ENCODE data around the gene RAB24. TPM values are rescaled to one million over a fixed set of nuclear protein-coding genes. Genes with fewer than 3 reads are reported as not detected.
A peak's percentile ranks its signal among the peaks of the same experiment; 100 is the strongest.

Gene RAB24
- total and polyA plus RNA-seq, 2 donors (not counting 1 experiment from before 2014, with no cell fraction given): 25.9 to 34.2 TPM

DNA sequence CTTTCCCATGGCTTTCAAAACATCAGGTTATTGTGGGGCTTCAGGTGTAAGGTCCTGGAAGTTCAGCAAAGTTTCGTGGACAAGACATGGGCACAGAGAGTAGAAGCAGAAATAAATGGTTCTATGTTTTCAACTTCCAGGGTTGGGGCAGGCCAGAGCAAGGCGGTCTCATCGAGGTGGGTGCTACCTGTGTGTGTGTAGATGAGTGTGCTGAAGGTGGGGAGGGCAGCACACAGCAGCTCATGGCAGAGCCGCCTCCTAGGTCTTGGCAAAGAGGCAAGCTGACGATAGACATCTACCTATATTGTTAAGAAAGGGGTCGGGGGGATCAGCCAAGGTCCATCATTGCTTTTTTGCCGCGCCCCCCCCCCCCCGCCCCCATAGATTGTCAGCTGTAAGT is 3.8 kb downstream of the RAB24 start:
- Histone ChIP-seq H2AFZ (ENCODE audit: low read length) (no peak overlapping the region), H3K4me2 (ENCODE audit: extremely low read depth, insufficient read depth, low read length) (no peak overlapping the region)
- TF ChIP-seq, protein P1, sequence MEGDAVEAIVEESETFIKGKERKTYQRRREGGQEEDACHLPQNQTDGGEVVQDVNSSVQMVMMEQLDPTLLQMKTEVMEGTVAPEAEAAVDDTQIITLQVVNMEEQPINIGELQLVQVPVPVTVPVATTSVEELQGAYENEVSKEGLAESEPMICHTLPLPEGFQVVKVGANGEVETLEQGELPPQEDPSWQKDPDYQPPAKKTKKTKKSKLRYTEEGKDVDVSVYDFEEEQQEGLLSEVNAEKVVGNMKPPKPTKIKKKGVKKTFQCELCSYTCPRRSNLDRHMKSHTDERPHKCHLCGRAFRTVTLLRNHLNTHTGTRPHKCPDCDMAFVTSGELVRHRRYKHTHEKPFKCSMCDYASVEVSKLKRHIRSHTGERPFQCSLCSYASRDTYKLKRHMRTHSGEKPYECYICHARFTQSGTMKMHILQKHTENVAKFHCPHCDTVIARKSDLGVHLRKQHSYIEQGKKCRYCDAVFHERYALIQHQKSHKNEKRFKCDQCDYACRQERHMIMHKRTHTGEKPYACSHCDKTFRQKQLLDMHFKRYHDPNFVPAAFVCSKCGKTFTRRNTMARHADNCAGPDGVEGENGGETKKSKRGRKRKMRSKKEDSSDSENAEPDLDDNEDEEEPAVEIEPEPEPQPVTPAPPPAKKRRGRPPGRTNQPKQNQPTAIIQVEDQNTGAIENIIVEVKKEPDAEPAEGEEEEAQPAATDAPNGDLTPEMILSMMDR (conservative IDR thresholded peaks at IDR 0.05 in 1 of 2, IDR thresholded peaks at IDR 0.05 in 1 of 2; ENCODE audit: low read depth in 1 of 2, low read length in 2 of 2): no peak
- TF ChIP-seq EZH2 (IDR thresholded peaks at IDR 0.05; ENCODE audit: low read length, missing control alignments): no peak

DNA sequence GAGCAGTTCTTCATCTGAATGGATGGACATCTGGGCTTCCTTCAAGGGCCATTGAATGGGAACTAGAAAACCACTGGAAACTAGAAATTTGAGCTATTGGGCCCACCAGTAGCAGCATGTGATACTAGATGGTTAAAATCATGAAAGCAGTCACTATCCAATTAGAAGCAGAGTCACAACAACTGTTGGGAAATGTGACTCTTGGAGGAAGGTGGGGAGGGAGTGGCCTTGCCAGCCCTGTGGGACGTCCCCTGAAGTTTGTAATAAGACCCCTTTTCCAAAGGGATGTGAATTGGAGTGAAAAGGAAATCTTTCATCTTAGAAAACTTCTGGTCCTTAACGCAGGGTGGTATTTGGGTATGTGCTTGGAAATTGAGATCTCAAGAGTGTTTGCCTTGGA is 5.6 kb downstream of the RAB24 start:
- TF ChIP-seq EZH2 (IDR thresholded peaks at IDR 0.05; ENCODE audit: low read length, missing control alignments): no peak
- TF ChIP-seq, protein P1 (conservative IDR thresholded peaks at IDR 0.05 in 1 of 2, IDR thresholded peaks at IDR 0.05 in 1 of 2; ENCODE audit: low read depth in 1 of 2, low read length in 2 of 2): no peak
- Histone ChIP-seq H3K27me3 (ENCODE audit: control insufficient read depth, insufficient read depth, low read length) (no peaks in the 10 kb centered on the region), H3K79me2 (ENCODE audit: control insufficient read depth, insufficient read depth, low read length) (peaks cover 10% of the 10 kb centered on the region), H3K9me3 (ENCODE audit: control insufficient read depth, insufficient read depth, low read depth, low read length) (no peaks in the 10 kb centered on the region), H2AFZ (ENCODE audit: low read length) (no peak overlapping the region), H3K4me1 (ENCODE audit: control insufficient read depth, extremely low read depth, insufficient read depth, low read length) (peaks cover 12% of the 10 kb centered on the region), H4K20me1 (ENCODE audit: control insufficient read depth, extremely low read depth, insufficient read depth, low read length) (no peaks in the 10 kb centered on the region), H3K27ac (ENCODE audit: insufficient read depth, low read length) (no peak overlapping the region), H3K4me2 (ENCODE audit: extremely low read depth, insufficient read depth, low read length) (no peak overlapping the region), H3K9ac (ENCODE audit: insufficient read depth, low read length) (no peak overlapping the region), H3K36me3 (ENCODE audit: control insufficient read depth, insufficient read depth, low read length) (peaks cover 20% of the 10 kb centered on the region), H3K4me3 (replicated peaks in 1 of 4; ENCODE audit: control extremely low read depth in 1 of 4, insufficient read depth in 1 of 4, low read depth in 3 of 4, low read length in 4 of 4) (no peak overlapping the region)
- DNase-seq (ENCODE audit: low read depth in 2 of 2): no peak

More for the DNA sequence above, 3.8 kb downstream of the RAB24 start:
- Histone ChIP-seq H3K4me1 (ENCODE audit: control insufficient read depth, extremely low read depth, insufficient read depth, low read length) (peaks cover 12% of the 10 kb centered on the region), H4K20me1 (ENCODE audit: control insufficient read depth, extremely low read depth, insufficient read depth, low read length) (no peaks in the 10 kb centered on the region), H3K79me2 (ENCODE audit: control insufficient read depth, insufficient read depth, low read length) (peaks cover 25% of the 10 kb centered on the region), H3K36me3 (ENCODE audit: control insufficient read depth, insufficient read depth, low read length) (peaks cover 10% of the 10 kb centered on the region), H3K9me3 (ENCODE audit: control insufficient read depth, insufficient read depth, low read depth, low read length) (no peaks in the 10 kb centered on the region), H3K9ac (ENCODE audit: insufficient read depth, low read length) (no peak overlapping the region), H3K27ac (ENCODE audit: insufficient read depth, low read length) (peak overlapping the region; percentile 34), H3K4me3 (replicated peaks in 1 of 4; ENCODE audit: control extremely low read depth in 1 of 4, insufficient read depth in 1 of 4, low read depth in 3 of 4, low read length in 4 of 4) (no peak overlapping the region), H3K27me3 (ENCODE audit: control insufficient read depth, insufficient read depth, low read length) (no peaks in the 10 kb centered on the region)
- no peak for DNase-seq (ENCODE audit: low read depth in 2 of 2)

DNA sequence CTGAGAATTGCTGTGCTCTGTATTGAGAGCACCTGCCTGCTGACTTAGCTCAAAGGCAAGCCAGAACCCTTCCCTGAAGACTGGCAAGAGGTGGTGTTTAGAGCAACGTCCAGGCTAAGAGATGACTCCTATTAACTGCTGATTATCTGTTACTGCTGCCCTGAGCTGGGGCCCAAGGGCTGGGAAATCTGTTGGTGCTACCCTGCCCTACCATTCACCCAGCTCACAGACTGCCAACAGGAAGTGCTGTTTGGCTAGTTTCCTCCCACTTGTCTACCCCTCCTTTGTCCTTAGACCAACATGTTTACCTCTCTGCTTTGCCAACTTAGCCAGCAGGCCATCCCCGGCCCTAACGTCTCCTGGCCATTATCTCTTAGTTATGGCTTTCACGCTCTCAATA is 6.9 kb downstream of the RAB24 start:
- Histone ChIP-seq H3K4me3 (replicated peaks in 1 of 4; ENCODE audit: control extremely low read depth in 1 of 4, insufficient read depth in 1 of 4, low read depth in 3 of 4, low read length in 4 of 4) (no peak overlapping the region), H3K9me3 (ENCODE audit: control insufficient read depth, insufficient read depth, low read depth, low read length) (no peaks in the 10 kb centered on the region), H3K9ac (ENCODE audit: insufficient read depth, low read length) (no peak overlapping the region), H3K4me2 (ENCODE audit: extremely low read depth, insufficient read depth, low read length) (no peak overlapping the region), H3K27me3 (ENCODE audit: control insufficient read depth, insufficient read depth, low read length) (no peaks in the 10 kb centered on the region), H3K4me1 (ENCODE audit: control insufficient read depth, extremely low read depth, insufficient read depth, low read length) (peaks cover 4% of the 10 kb centered on the region), H3K27ac (ENCODE audit: insufficient read depth, low read length) (no peak overlapping the region), H2AFZ (ENCODE audit: low read length) (no peak overlapping the region), H3K79me2 (ENCODE audit: control insufficient read depth, insufficient read depth, low read length) (no peaks in the 10 kb centered on the region), H4K20me1 (ENCODE audit: control insufficient read depth, extremely low read depth, insufficient read depth, low read length) (no peaks in the 10 kb centered on the region), H3K36me3 (ENCODE audit: control insufficient read depth, insufficient read depth, low read length) (peaks cover 18% of the 10 kb centered on the region)
- DNase-seq (ENCODE audit: low read depth in 2 of 2): no peak
- TF ChIP-seq, protein P1 (conservative IDR thresholded peaks at IDR 0.05 in 1 of 2, IDR thresholded peaks at IDR 0.05 in 1 of 2; ENCODE audit: low read depth in 1 of 2, low read length in 2 of 2): no peak
- no peak for TF ChIP-seq EZH2 (IDR thresholded peaks at IDR 0.05; ENCODE audit: low read length, missing control alignments)
